Neural cell (in vitro differentiated cells): ENCODE results near the gene CACNA1B. TPM values are rescaled to one million over a fixed set of nuclear protein-coding genes. Genes with fewer than 3 reads are reported as not detected.

Source experiments
- H2AFZ ChIP-seq: fragments of 200-600, 300-800 bp; sonication (generic), shearing (Covaris generic); 2 replicates; pipeline ENCODE4 v1.6.0; 2014; ENCODE audit warnings: low read depth, mild to moderate bottlenecking, antibody characterized with exemption, low read length, moderate library complexity
- H3F3A ChIP-seq: fragments of 200-600 bp; shearing (Covaris generic); 2 replicates; pipeline ENCODE4 v1.6.1; 2016; ENCODE audit warnings: mild to moderate bottlenecking, moderate library complexity, mixed read lengths, antibody characterized with exemption, low read length; ENCODE audit not compliant: insufficient read depth, poor library complexity, severe bottlenecking
- H3K27ac ChIP-seq: fragments of 200-600, 300-800 bp; sonication (generic), shearing (Covaris generic); 2 replicates; pipeline ENCODE4 v1.5.1; 2014; ENCODE audit warnings: mild to moderate bottlenecking, low read length, moderate library complexity
- H3K27me3 ChIP-seq: fragments of 300-800, 200-600 bp; sonication (generic), shearing (Covaris generic); 2 replicates; pipeline ENCODE4 v1.6.0; 2014; ENCODE audit warnings: mild to moderate bottlenecking, low read depth, low read length, moderate library complexity; ENCODE audit not compliant: insufficient read depth
- H3K36me3 ChIP-seq: fragments of 300-800, 200-600 bp; sonication (generic), shearing (Covaris generic); 2 replicates; pipeline ENCODE4 v1.5.1; 2014; ENCODE audit warnings: mild to moderate bottlenecking, antibody characterized with exemption, low read length, moderate library complexity; ENCODE audit not compliant: insufficient read depth
- H3K4me2 ChIP-seq: fragments of 300-800, 200-600 bp; sonication (generic), shearing (Covaris generic); 2 replicates; pipeline ENCODE4 v1.6.0; 2014; ENCODE audit warnings: mild to moderate bottlenecking, low read length
- H3K4me3 ChIP-seq: fragments of 300-800, 200-600 bp; sonication (generic), shearing (Covaris generic); 2 replicates; pipeline ENCODE4 v1.5.1; 2014; ENCODE audit warnings: mild to moderate bottlenecking, low read length, moderate library complexity
- H3K79me2 ChIP-seq: fragments of 200-600 bp; shearing (Covaris generic); replicated peaks from 2 replicates; pipeline ENCODE4 v1.6.0; 2014; ENCODE audit warnings: mild to moderate bottlenecking, low read length, moderate library complexity; ENCODE audit not compliant: insufficient read depth
- H3K9ac ChIP-seq: fragments of 300-800, 200-600 bp; sonication (generic), shearing (Covaris generic); 2 replicates; pipeline ENCODE4 v1.6.1; 2016; ENCODE audit warnings: mild to moderate bottlenecking, low read length, mixed read lengths
- H3K9me2 ChIP-seq: fragments of 200-600 bp; shearing (Covaris generic); 2 replicates; pipeline ENCODE4 v1.6.1; 2016; ENCODE audit warnings: mild to moderate bottlenecking, low read length, mixed read lengths; ENCODE audit not compliant: insufficient read depth
- H3K9me3 ChIP-seq: fragments of 200-600, 300-800 bp; sonication (generic), shearing (Covaris generic); 2 replicates; pipeline ENCODE4 v1.6.1; 2016; ENCODE audit warnings: mild to moderate bottlenecking, mixed run types, low read length, moderate library complexity, mixed read lengths
- H4K20me1 ChIP-seq: fragments of 200-600 bp; shearing (Covaris generic); 2 replicates; pipeline ENCODE4 v1.6.1; 2016; ENCODE audit warnings: mild to moderate bottlenecking, mixed run types; ENCODE audit not compliant: insufficient read depth
- EP300 ChIP-seq: fragments of 450-650 bp; conservative IDR thresholded peaks from 2 replicates; pipeline ENCODE4 v1.6.1; 2014; ENCODE audit warnings: antibody characterized with exemption, mild to moderate bottlenecking, moderate library complexity; ENCODE audit not compliant: poor library complexity, severe bottlenecking
- EZH2 ChIP-seq: fragments of 200-600, 300-800 bp; shearing (Covaris generic), sonication (generic); IDR thresholded peaks from 2 replicates; pipeline ENCODE4 v1.6.1; 2014; ENCODE audit warnings: antibody characterized with exemption, low read length, borderline replicate concordance, mild to moderate bottlenecking; ENCODE audit not compliant: insufficient read depth, poor library complexity, severe bottlenecking
- MXI1 ChIP-seq: fragments of 450-650 bp; conservative IDR thresholded peaks from 2 replicates; pipeline ENCODE4 v1.6.1; 2014; ENCODE audit warnings: antibody characterized with exemption, mild to moderate bottlenecking; ENCODE audit not compliant: poor library complexity, severe bottlenecking
- POLR2AphosphoS5 ChIP-seq: IDR thresholded peaks from 2 replicates; pipeline ENCODE4 v1.6.1; 2012
- RAD21 ChIP-seq: fragments of 450-650 bp; conservative IDR thresholded peaks from 2 replicates; pipeline ENCODE4 v1.6.1; 2014; ENCODE audit warnings: antibody characterized with exemption, mild to moderate bottlenecking, moderate library complexity
- SMC3 ChIP-seq: fragments of 450-650 bp; conservative IDR thresholded peaks from 2 replicates; pipeline ENCODE4 v1.6.1; 2014; ENCODE audit warnings: antibody characterized with exemption, mild to moderate bottlenecking, moderate library complexity; ENCODE audit not compliant: poor library complexity
- TAF1 ChIP-seq: IDR thresholded peaks from 2 replicates; pipeline ENCODE4 v1.6.1; 2012; ENCODE audit warnings: low read depth
- polyA plus RNA-seq: library from polyadenylated mRNA; depleted of rRNA; stranded (reverse); fragments of >200 nt; gene quantifications from 2 replicates; pipeline ENCODE4 v1.2.3, GENCODE V29; 2014
- TF ChIP-seq, protein P1 (sequence below): IDR thresholded peaks from 2 replicates; pipeline ENCODE4 v1.6.1; 2012; ENCODE audit warnings: borderline replicate concordance
- TF ChIP-seq, protein P2 (sequence below): fragments of 450-650 bp; IDR thresholded peaks from 2 replicates; pipeline ENCODE4 v1.5.1; 2014; ENCODE audit warnings: antibody characterized with exemption, mild to moderate bottlenecking, moderate library complexity; ENCODE audit not compliant: poor library complexity, severe bottlenecking

The CACNA1B gene
- polyA plus RNA-seq, 1 donor from 2014 or later, result 5.8 TPM

DNA sequence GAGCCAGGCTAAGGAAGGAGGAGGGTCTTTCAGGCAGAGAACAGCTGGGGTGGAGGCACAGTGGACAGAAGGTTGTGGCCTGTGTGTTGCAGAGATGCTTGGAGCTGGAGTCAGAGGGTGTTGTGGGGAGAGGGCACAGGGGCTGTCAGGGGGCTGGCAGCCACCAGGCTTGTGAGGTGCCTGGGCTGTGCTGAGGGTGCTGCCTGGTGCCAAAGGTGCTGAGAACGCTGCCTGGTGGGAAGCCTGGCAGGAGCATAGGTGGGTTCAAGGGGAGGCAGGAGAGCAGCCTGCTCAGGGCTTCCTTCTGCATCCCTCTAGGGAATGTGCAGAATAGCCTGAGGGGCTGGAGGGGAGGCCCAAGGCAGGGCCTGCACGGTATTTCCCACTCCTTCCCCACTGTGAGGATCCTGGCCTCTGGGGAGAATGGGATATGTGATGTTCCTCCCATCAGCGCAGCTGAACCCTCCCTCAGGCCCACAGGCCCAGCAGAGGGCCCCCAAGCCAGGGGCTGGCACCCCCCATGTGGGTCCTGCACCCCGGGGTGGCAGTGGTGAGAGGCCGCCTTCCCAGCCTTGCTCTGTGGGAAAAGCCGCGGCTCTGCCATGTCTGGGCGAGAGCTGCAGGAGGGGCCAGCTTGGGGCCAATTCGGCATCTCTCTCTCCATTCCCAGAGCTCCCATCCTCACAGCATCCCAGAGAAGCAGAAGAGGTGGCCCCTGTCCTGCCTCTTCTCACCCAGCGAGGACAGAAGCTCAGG lies 76.3 kb downstream of the CACNA1B start:
- TF ChIP-seq TAF1 (no peak), EZH2 (no peak), EP300 (no peak), POLR2AphosphoS5 (no peak), RAD21 (no peak), MXI1 (no peak), SMC3 (no peak)
- TF ChIP-seq, protein P1, sequence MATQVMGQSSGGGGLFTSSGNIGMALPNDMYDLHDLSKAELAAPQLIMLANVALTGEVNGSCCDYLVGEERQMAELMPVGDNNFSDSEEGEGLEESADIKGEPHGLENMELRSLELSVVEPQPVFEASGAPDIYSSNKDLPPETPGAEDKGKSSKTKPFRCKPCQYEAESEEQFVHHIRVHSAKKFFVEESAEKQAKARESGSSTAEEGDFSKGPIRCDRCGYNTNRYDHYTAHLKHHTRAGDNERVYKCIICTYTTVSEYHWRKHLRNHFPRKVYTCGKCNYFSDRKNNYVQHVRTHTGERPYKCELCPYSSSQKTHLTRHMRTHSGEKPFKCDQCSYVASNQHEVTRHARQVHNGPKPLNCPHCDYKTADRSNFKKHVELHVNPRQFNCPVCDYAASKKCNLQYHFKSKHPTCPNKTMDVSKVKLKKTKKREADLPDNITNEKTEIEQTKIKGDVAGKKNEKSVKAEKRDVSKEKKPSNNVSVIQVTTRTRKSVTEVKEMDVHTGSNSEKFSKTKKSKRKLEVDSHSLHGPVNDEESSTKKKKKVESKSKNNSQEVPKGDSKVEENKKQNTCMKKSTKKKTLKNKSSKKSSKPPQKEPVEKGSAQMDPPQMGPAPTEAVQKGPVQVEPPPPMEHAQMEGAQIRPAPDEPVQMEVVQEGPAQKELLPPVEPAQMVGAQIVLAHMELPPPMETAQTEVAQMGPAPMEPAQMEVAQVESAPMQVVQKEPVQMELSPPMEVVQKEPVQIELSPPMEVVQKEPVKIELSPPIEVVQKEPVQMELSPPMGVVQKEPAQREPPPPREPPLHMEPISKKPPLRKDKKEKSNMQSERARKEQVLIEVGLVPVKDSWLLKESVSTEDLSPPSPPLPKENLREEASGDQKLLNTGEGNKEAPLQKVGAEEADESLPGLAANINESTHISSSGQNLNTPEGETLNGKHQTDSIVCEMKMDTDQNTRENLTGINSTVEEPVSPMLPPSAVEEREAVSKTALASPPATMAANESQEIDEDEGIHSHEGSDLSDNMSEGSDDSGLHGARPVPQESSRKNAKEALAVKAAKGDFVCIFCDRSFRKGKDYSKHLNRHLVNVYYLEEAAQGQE, result no peak
- TF ChIP-seq, protein P2, sequence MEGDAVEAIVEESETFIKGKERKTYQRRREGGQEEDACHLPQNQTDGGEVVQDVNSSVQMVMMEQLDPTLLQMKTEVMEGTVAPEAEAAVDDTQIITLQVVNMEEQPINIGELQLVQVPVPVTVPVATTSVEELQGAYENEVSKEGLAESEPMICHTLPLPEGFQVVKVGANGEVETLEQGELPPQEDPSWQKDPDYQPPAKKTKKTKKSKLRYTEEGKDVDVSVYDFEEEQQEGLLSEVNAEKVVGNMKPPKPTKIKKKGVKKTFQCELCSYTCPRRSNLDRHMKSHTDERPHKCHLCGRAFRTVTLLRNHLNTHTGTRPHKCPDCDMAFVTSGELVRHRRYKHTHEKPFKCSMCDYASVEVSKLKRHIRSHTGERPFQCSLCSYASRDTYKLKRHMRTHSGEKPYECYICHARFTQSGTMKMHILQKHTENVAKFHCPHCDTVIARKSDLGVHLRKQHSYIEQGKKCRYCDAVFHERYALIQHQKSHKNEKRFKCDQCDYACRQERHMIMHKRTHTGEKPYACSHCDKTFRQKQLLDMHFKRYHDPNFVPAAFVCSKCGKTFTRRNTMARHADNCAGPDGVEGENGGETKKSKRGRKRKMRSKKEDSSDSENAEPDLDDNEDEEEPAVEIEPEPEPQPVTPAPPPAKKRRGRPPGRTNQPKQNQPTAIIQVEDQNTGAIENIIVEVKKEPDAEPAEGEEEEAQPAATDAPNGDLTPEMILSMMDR, result no peak

DNA sequence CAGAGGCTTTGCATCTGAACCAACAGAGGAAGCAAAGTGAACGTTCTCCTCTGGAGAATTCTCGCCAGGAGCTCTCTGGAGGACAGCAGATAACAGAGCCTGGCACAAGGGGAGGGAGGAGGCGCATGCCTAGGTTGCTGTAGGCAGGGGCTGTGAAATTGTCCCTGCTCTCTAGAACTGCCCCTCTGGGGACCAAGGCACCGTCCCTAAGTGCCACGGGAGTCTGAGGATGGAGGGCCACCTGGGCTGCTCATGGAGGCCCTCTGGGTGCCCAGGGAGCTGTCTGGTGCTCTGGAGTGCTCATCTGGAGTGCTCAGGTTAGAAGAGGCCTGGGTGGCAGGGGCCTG lies 77.6 kb downstream of the CACNA1B start:
- Histone ChIP-seq H3K4me3 (no peak overlapping the region), H3K4me2 (no peak overlapping the region), H3K27me3 (no peaks in the 10 kb centered on the region), H3K36me3 (no peaks in the 10 kb centered on the region), H2AFZ (no peak overlapping the region), H3F3A (no peaks in the 10 kb centered on the region), H3K9ac (no peak overlapping the region), H3K79me2 (no peaks in the 10 kb centered on the region), H3K9me2 (no peaks in the 10 kb centered on the region), H3K9me3 (no peaks in the 10 kb centered on the region), H4K20me1 (no peaks in the 10 kb centered on the region), H3K27ac (no peak overlapping the region)
- TF ChIP-seq POLR2AphosphoS5, result no peak
- TF ChIP-seq RAD21, result no peak
- TF ChIP-seq, protein P1, result no peak
- TF ChIP-seq TAF1, result no peak
- no peak for TF ChIP-seq SMC3
- no peak for TF ChIP-seq MXI1
- TF ChIP-seq EZH2, result no peak
- TF ChIP-seq, protein P2, result no peak
- no peak for TF ChIP-seq EP300

More for the DNA sequence above, 76.3 kb downstream of the CACNA1B start:
- H3K9me2 ChIP-seq, result no peaks in the 10 kb centered on the region
- no peaks in the 10 kb centered on the region for H3F3A ChIP-seq
- H3K9me3 ChIP-seq, result no peaks in the 10 kb centered on the region
- no peak overlapping the region for H3K4me3 ChIP-seq
- no peaks in the 10 kb centered on the region for H4K20me1 ChIP-seq
- no peaks in the 10 kb centered on the region for H3K79me2 ChIP-seq
- H3K9ac ChIP-seq, result no peak overlapping the region
- H3K36me3 ChIP-seq, result no peaks in the 10 kb centered on the region
- no peaks in the 10 kb centered on the region for H3K27me3 ChIP-seq
- no peak overlapping the region for H3K27ac ChIP-seq
- no peak overlapping the region for H3K4me2 ChIP-seq
- H2AFZ ChIP-seq, result no peak overlapping the region
